Amniotic epithelial cell (primary cell): ENCODE measurements around the gene CD82.
A peak's percentile ranks its signal among the peaks of the same experiment; 100 is the strongest.

Experiments used
- DNase-seq: peaks from one replicate; pipeline ENCODE4 v3.0.0-alpha.2; 2010; ENCODE audit warnings: low read depth

Gene CD82

DNA sequence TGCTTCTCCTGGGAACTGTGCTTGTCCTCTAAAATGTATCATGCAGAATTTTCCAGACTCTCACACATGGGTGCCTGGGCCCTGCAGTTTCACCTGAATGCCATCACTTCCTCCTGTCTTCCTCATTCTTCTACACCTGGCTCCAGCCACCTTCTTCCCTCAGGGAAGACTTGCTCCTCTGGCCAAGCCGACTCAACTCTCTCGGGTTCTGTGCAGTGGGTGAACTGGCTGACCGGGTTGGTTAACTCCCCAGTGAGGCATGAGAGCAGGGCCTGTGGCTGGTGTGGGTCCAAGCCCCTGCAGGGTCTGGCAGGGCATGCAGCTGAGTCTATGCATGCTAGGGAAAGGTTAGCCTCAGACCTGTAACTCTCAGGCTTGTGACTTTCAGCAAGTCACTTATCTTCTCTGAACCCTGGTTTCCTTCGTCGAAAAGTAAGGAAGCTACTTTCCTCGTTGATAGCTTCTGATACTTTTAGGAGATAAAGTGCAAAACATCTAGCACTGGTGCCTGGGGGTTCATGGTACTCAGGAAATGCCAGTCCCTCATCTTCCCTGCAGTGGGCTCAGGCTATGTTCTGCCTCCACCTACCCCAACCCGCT is 11.9 kb downstream of the CD82 start:
- DNase-seq, result no peak

DNA sequence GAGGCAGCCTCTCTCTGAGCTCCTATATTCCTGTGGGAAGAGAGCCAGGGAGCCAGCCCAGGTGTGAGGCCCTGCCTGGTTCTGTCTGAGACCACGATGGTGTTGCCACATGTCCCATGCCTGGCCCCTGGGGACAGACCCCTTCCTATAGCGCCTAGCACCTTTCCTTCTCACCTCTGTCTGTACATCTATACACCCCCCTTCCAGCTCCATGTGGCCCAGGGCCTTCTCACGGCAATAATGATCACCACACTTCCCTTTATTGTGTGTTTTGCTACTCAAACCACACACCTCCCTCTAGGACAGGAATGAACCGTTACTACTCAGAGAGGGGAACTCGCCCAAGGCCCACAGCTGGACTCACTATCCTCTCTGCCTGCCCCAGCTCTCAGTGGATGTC is 12.8 kb downstream of the CD82 start:
- DNase-seq, result no peak

- DNase-seq, result no peak
Observed at GRCh38 chr11:44579302-44579761, 13.9 kb downstream of the CD82 start.

GRCh38 chr11:44580701-44581100 is 15.2 kb downstream of the CD82 start:
- no peak for DNase-seq

DNA sequence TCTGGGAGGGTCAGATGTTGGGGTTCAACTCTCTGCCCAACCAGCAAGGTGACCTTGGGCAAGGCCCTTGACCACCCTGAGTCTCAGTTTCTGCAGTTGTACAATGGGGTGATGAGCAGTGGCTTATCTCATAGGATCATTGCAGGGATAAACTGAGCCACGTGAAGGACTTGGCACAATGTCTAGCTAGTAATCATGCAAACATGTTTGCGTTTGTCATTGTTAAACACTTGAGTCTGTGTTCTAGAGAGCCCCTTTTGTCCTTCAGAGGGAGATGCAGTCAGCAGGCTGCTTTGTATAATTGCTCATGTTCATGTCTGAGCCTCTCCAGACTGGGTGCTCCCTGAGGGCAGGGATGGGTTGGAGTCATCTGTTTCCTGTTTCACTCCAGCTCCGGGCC is 15.8 kb downstream of the CD82 start:
- no peak for DNase-seq

DNA sequence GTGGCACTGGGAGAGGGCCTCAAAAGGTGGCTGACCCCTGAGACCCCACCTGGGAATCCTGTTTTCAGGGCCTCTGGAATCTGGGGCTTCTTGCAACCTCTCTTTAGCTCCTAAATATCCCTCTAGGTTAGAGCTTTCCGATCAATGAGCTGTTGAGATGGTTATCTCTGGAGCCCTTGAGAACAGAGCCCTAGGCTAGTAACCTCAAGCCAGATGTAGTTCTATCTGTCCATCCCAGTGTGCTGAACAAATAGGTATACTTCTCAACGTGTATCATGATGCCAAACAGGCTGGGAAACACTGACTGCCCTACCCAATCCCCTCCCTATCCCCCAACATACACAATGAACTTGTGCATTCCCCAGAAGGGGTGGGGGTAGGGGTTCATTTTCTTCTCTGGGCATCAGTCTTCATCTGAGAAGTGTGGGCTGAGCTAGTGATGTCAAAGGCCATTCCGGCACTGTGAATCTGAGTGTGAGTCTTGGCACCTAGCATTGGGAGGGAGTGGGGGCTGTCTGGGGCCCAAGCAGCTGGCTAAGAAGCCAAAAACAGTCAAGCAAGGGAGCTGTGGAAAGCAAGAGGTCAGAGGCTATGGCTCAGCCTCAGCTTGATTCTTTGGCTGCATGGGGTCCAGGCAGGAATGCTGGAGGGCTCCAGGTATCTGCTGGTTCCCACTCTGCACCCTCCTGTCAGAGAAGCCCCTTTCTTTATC is 17.3 kb downstream of the CD82 start:
- no peak for DNase-seq

GRCh38 chr11:44583353-44583669 is 17.8 kb downstream of the CD82 start:
- no peak for DNase-seq

DNA sequence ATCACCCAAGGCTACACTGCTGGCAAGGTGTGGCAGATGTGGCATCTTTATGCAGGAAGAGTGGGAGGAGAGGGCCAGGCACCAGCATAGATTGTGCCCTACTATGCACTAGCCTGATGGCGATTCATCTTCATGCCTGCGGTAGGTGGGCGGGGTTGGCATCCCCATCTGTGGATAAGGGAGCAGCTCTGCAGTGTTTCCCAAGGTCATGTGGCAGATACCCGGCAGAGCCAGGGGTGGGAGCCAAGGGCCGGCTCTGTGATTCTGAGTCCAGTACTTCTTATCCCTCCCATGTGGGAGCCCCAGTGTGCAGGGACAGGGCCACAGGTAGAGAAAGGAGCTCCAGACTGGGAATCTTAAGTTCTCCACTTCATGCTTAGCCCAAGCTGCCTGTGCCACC is 20.0 kb downstream of the CD82 start:
- DNase-seq, result peak; percentile 37

- DNase-seq, result peak; percentile 97
Observed at GRCh38 chr11:44589301-44589700, 23.8 kb downstream of the CD82 start.

DNA sequence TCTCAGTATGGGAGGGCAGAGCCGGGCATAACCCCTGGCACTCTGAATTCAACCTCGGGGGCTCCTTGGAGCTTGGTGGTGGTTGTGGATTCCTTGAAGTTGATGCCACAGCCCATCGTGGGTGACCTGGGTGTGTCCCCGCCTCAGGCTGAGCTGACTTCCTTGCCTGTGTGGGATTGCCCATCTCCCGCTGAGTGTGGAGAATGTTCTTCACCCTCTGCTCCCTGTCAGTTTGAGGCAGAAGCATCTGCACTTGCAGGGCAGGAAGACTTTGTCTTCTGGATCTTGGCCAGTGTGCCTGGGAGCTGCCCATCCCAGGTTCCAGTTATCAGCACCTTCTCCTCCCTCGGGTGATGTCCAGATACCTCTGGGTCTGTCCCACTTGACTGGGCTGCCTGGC is 25.3 kb downstream of the CD82 start:
- no peak for DNase-seq

- peak; percentile 45 for DNase-seq
Observed at GRCh38 chr11:44591557-44591956, 26.1 kb downstream of the CD82 start.

GRCh38 chr11:44592125-44592940 is 26.9 kb downstream of the CD82 start:
- DNase-seq, result peak; percentile 98

GRCh38 chr11:44593251-44593650 is 27.8 kb downstream of the CD82 start:
- no peak for DNase-seq

DNA sequence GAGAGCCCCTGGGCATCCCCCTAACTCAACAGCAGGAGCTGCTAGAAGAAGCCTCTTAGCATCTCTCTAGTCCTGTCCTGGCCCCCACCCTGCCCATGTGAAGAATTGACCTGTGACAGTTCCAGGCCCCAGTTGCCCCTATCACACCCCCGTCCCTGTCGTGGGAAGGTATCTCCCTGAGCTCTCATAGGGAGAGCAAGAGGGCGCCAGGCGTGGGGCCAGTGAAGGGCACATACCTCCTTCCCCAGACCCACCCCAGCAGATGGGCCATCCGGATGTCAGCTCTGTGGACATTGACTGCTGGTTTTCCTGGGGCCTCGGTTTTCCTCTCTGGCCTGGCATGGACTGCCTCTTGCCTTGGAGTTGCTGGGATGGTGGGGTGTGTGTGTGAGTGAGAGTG is 29.5 kb downstream of the CD82 start:
- no peak for DNase-seq

- no peak for DNase-seq
Observed at GRCh38 chr11:44595964-44596381, 30.5 kb downstream of the CD82 start.

- peak; percentile 32 for DNase-seq
Observed at GRCh38 chr11:44596525-44597276, 31.2 kb downstream of the CD82 start.

GRCh38 chr11:44597358-44598012 is 32.0 kb downstream of the CD82 start:
- no peak for DNase-seq

- DNase-seq, result no peak
Observed at GRCh38 chr11:44598831-44599230, 33.4 kb downstream of the CD82 start.

DNA sequence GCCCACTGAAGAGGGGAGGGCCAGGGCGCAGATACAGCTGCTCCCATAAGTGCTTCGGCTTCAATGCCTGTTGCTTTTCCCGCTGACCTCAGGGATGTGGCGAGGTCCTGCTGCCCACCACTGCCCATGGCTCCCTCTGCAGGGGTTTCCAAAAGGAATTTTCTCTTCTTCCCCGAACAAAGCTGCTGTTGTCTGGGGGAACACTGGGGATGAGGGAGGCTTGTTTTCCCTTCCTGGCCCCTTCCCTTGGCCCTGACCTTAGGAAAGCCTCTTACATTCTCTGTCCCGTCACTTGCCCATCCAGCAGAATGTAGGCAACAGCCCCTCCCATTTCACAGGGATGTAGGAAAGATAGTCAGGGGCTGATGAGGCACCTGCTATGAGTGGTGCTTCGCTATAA is 34.8 kb downstream of the CD82 start:
- DNase-seq, result no peak

- no peak for DNase-seq
Observed at GRCh38 chr11:44600839-44601383, 35.4 kb downstream of the CD82 start.
